Measurements from ENCODE around the gene SUSD4. TPM values are rescaled to one million over a fixed set of nuclear protein-coding genes. Genes with fewer than 3 reads are reported as not detected.

The SUSD4 gene
- total and polyA plus RNA-seq, 2 of the 4 experiments (the other 2 are of a cell fraction) = 1.8 to 2.7 TPM

GRCh38 chr1:223253916-223254315, 110.1 kb downstream of the SUSD4 start:
- no peak overlapping the region for H3K56ac ChIP-seq (ENCODE audit: extremely low read depth, insufficient read depth, low read length)
- no TSS peak for BruUV-seq (replicated peaks)
- ATAC-seq (ENCODE audit: low read depth) (no peak), DNase-seq (no peak)
- no peaks in the 10 kb centered on the region for H3K9me3 ChIP-seq (ENCODE audit: control insufficient read depth, insufficient read depth, low read length)
- H3K4me3 ChIP-seq (ENCODE audit: insufficient read depth, low read depth, low read length) = no peak overlapping the region
- no peaks in the 10 kb centered on the region for H3K36me3 ChIP-seq (ENCODE audit: control insufficient read depth, insufficient read depth, low read length)
- intact Hi-C loops (cut with micrococcal nuclease) = no loop called here
- in situ Hi-C loops (cut with MboI; ENCODE audit: low sequenced_read_pairs) = no loop called here
- ChIA-PET CTCF (interaction anchor here (1.0 kb wide), 2 partner anchors 13 to 130 kb away, joined by 3 to 4 read pairs; no protein-coding TSS in a partner anchor), POLR2A (ENCODE audit: unreplicated experiment) (no interaction called here)
- TF ChIP-seq RCOR1 (IDR thresholded peaks at IDR 0.05; ENCODE audit: insufficient replicate concordance, low read length) (no peak), POLR2A (IDR thresholded peaks at IDR 0.05; ENCODE audit: low read depth, low read length) (no peak), MAFK (IDR thresholded peaks at IDR 0.05; ENCODE audit: low read depth, low read length) (no peak), CTCF (conservative IDR thresholded peaks at IDR 0.05; ENCODE audit: low read depth, low read length) (no peak), SMC3 (IDR thresholded peaks at IDR 0.05; ENCODE audit: low read depth, low read length) (no peak), ELK1 (IDR thresholded peaks at IDR 0.05; ENCODE audit: borderline replicate concordance, low read depth, low read length) (no peak), USF2 (IDR thresholded peaks at IDR 0.05; ENCODE audit: low read depth, low read length) (no peak), BHLHE40 (IDR thresholded peaks at IDR 0.05; ENCODE audit: low read depth, low read length) (no peak), MXI1 (IDR thresholded peaks at IDR 0.05; ENCODE audit: borderline replicate concordance, low read depth, low read length) (no peak), FOS (IDR thresholded peaks at IDR 0.05; ENCODE audit: low read depth, low read length) (no peak), RAD21 (IDR thresholded peaks at IDR 0.05; ENCODE audit: low read length) (no peak)
- no peak overlapping the region for H4K91ac ChIP-seq (ENCODE audit: insufficient read depth, low read depth, low read length)
- H4K20me1 ChIP-seq (ENCODE audit: insufficient read depth, low read length) = no peaks in the 10 kb centered on the region
- H3K23ac ChIP-seq (ENCODE audit: low read depth, low read length) = no peak overlapping the region
- no peak overlapping the region for H3K9ac ChIP-seq (ENCODE audit: low read depth, low read length)
- no peaks in the 10 kb centered on the region for H3K79me1 ChIP-seq (ENCODE audit: low read depth in 1 of 2, low read length in 2 of 2)
- no peak overlapping the region for H4K5ac ChIP-seq (ENCODE audit: low read depth, low read length)
- H2AK5ac ChIP-seq (ENCODE audit: low read depth, low read length) = no peak overlapping the region
- no peaks in the 10 kb centered on the region for H3K4me1 ChIP-seq (ENCODE audit: control insufficient read depth, insufficient read depth, low read length)
- H3K27me3 ChIP-seq (ENCODE audit: control insufficient read depth, insufficient read depth, low read length) = peaks cover 22% of the 10 kb centered on the region
- no peak overlapping the region for H2AK9ac ChIP-seq (replicated peaks; ENCODE audit: low read depth, low read length, poor library complexity)
- H2BK120ac ChIP-seq (ENCODE audit: low read depth, low read length) = no peak overlapping the region
- no peak overlapping the region for H4K8ac ChIP-seq (ENCODE audit: low read depth in 2 of 2, low read length in 2 of 2)
- H2BK5ac ChIP-seq (ENCODE audit: low read depth, low read length, poor library complexity, severe bottlenecking) = no peak overlapping the region
- no peak overlapping the region for H2AFZ ChIP-seq (replicated peaks; ENCODE audit: low read length, poor library complexity)
- dilution Hi-C loops (cut with HindIII; ENCODE audit: low sequenced_read_pairs, unreplicated experiment) = no loop called here
- no peak overlapping the region for H2BK20ac ChIP-seq (ENCODE audit: low read depth, low read length)
- no peaks in the 10 kb centered on the region for H3K9me1 ChIP-seq (ENCODE audit: insufficient read depth, low read length)
- WGBS, 2 experiments (ENCODE audit: extremely low coverage in 2 of 2, insufficient read length in 1 of 2) = no CpG with 5 or more reads among the region's 3 CpGs
- H3K27ac ChIP-seq (ENCODE audit: insufficient read depth, low read length) = no peak overlapping the region
- no peak overlapping the region for H3K4me2 ChIP-seq (ENCODE audit: low read depth, low read length)
- no peak overlapping the region for H3K18ac ChIP-seq (ENCODE audit: low read depth, low read length)
- no peak overlapping the region for H3K14ac ChIP-seq (replicated peaks; ENCODE audit: low read depth, low read length)
- H2BK15ac ChIP-seq (ENCODE audit: low read depth, low read length) = no peak overlapping the region
- no peak overlapping the region for H3K4ac ChIP-seq (ENCODE audit: low read depth, low read length)
